ENCODE measurements around the gene TMX4. TPM values are rescaled to one million over a fixed set of nuclear protein-coding genes. Genes with fewer than 3 reads are reported as not detected.

The TMX4 gene
- total and polyA plus RNA-seq, 2 experiments from 2014 or later: 27.5 to 50.5 TPM

DNA sequence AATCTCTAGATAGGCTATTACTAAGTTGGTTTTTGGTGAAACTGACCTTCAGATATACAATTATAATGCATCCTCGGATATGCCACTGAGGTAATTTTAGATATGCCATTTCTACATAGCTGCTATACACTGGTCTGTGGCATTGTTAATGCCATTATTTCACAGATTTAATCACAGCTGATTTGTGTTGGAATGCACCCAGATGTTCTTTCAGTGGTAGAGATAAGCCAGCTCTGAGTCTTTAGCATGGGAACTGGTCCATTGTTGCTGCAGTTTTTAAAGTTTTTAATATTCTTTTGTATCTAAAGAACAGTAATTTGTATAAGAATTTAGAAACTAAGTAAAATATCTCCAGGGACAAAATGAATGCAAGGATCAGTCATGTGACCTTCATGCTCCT lies 6.8 kb downstream of the TMX4 start:
- Histone ChIP-seq H3K4me3 (no peak overlapping the region), H3K27ac (no peak overlapping the region), H3K79me2 (peaks cover 60% of the 10 kb centered on the region), H3K4me1 (ENCODE audit: insufficient read depth) (no peaks in the 10 kb centered on the region), H4K20me1 (ENCODE audit: insufficient read depth, poor library complexity, severe bottlenecking) (peaks cover 3% of the 10 kb centered on the region), H3K27me3 (no peaks in the 10 kb centered on the region), H3K9me3 (ENCODE audit: low read depth) (no peaks in the 10 kb centered on the region), H3K36me3 (replicated peaks; ENCODE audit: insufficient read depth, low read depth) (no peaks in the 10 kb centered on the region), H3K9me2 (replicated peaks; ENCODE audit: insufficient read depth) (no peaks in the 10 kb centered on the region), H2AFZ (no peak overlapping the region), H3K4me2 (no peak overlapping the region)
- WGBS (ENCODE audit: low lambda C conversion rate, missing lambda C conversion rate): 77% methylated on average over 1 of the region's 1 CpG
- no peak for DNase-seq (ENCODE audit: low spot score)
- TF ChIP-seq EZH2phosphoT487 (IDR thresholded peaks at IDR 0.05; ENCODE audit: low read depth, severe bottlenecking, unreplicated experiment): no peak
- no peak for TF ChIP-seq EZH2 (IDR thresholded peaks at IDR 0.05; ENCODE audit: borderline replicate concordance)
- TF ChIP-seq, protein P1, sequence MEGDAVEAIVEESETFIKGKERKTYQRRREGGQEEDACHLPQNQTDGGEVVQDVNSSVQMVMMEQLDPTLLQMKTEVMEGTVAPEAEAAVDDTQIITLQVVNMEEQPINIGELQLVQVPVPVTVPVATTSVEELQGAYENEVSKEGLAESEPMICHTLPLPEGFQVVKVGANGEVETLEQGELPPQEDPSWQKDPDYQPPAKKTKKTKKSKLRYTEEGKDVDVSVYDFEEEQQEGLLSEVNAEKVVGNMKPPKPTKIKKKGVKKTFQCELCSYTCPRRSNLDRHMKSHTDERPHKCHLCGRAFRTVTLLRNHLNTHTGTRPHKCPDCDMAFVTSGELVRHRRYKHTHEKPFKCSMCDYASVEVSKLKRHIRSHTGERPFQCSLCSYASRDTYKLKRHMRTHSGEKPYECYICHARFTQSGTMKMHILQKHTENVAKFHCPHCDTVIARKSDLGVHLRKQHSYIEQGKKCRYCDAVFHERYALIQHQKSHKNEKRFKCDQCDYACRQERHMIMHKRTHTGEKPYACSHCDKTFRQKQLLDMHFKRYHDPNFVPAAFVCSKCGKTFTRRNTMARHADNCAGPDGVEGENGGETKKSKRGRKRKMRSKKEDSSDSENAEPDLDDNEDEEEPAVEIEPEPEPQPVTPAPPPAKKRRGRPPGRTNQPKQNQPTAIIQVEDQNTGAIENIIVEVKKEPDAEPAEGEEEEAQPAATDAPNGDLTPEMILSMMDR (IDR thresholded peaks at IDR 0.05; ENCODE audit: poor library complexity): no peak

DNA sequence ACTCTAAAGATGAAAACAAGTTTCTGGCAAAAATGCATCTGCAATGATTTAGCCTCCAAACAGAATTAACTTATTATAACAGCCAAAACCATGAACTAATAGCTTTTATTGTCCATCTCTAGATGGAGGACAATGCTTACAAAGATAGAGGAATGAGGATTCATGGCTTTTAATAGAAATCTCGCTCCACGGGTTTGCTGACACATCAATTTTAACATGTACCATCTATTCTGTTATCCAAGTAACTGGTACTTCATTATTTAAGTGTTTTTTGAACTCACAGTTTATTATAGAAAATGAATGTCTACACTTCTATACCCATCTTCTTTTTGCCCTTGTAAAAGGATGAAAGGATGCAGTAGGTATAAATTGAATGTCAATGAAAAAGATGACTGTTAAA lies 10.8 kb downstream of the TMX4 start:
- Histone ChIP-seq H3K36me3 (replicated peaks; ENCODE audit: insufficient read depth, low read depth) (no peaks in the 10 kb centered on the region), H4K20me1 (ENCODE audit: insufficient read depth, poor library complexity, severe bottlenecking) (peaks cover 3% of the 10 kb centered on the region), H3K9me2 (replicated peaks; ENCODE audit: insufficient read depth) (no peaks in the 10 kb centered on the region), H2AFZ (no peak overlapping the region), H3K27me3 (no peaks in the 10 kb centered on the region), H3K4me2 (no peak overlapping the region), H3K4me3 (no peak overlapping the region), H3K79me2 (peaks cover 20% of the 10 kb centered on the region), H3K4me1 (ENCODE audit: insufficient read depth) (no peaks in the 10 kb centered on the region), H3K27ac (no peak overlapping the region), H3K9me3 (ENCODE audit: low read depth) (no peaks in the 10 kb centered on the region)
- no peak for DNase-seq (ENCODE audit: low spot score)
- WGBS (ENCODE audit: low lambda C conversion rate, missing lambda C conversion rate): 96% methylated on average over 2 of the region's 2 CpGs
- TF ChIP-seq, protein P1 (IDR thresholded peaks at IDR 0.05; ENCODE audit: poor library complexity): no peak
- TF ChIP-seq EZH2phosphoT487 (IDR thresholded peaks at IDR 0.05; ENCODE audit: low read depth, severe bottlenecking, unreplicated experiment): no peak

DNA sequence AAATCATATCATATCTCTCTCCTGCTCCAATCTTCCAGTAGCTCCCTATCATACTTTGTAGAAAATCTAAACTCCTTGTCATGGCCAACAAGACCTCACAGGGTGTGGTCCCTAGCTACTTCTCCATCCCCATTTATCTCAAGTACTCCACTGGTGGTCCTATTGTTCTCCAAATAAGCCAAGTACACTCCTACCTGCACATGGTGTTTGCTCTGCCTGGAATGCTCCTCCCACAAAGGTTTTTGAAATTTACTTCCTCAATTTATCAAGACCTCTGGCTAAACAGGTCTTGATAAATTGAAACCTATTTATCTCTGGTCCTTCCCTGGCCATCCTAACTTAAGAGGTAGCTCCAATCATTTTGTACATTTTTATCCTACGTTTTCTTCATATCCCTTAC lies 12.1 kb downstream of the TMX4 start:
- Histone ChIP-seq H3K27ac (no peak overlapping the region), H3K27me3 (no peaks in the 10 kb centered on the region), H3K9me3 (ENCODE audit: low read depth) (no peaks in the 10 kb centered on the region), H3K36me3 (replicated peaks; ENCODE audit: insufficient read depth, low read depth) (no peaks in the 10 kb centered on the region), H3K4me1 (ENCODE audit: insufficient read depth) (no peaks in the 10 kb centered on the region), H4K20me1 (ENCODE audit: insufficient read depth, poor library complexity, severe bottlenecking) (peaks cover 3% of the 10 kb centered on the region), H3K4me2 (no peak overlapping the region), H3K4me3 (no peak overlapping the region), H3K79me2 (peaks cover 12% of the 10 kb centered on the region), H2AFZ (no peak overlapping the region), H3K9me2 (replicated peaks; ENCODE audit: insufficient read depth) (no peaks in the 10 kb centered on the region)
- WGBS (ENCODE audit: low lambda C conversion rate, missing lambda C conversion rate): 100% methylated on average over 1 of the region's 1 CpG
- no peak for TF ChIP-seq EZH2phosphoT487 (IDR thresholded peaks at IDR 0.05; ENCODE audit: low read depth, severe bottlenecking, unreplicated experiment)
- no peak for TF ChIP-seq EZH2 (IDR thresholded peaks at IDR 0.05; ENCODE audit: borderline replicate concordance)
- TF ChIP-seq, protein P1 (IDR thresholded peaks at IDR 0.05; ENCODE audit: poor library complexity): no peak
- DNase-seq (ENCODE audit: low spot score): no peak
